Ovary (tissue), 3 donors: ENCODE results near the gene ALDH3B2.

Source experiments
- CTCF ChIP-seq, 3 donors: fragments of 450-650 bp in 2 of 3; fragments of 200-600 bp in 1 of 3; IDR thresholded peaks; one replicate each; pipeline versions ENCODE4 v1.5.1 to v1.8.0; 2016 to 2022; ENCODE audit warnings: antibody characterized with exemption in 3 of 3, mild to moderate bottlenecking in 1 of 3
- POLR2A ChIP-seq: fragments of 450-650 bp; IDR thresholded peaks from one replicate; pipeline ENCODE4 v1.6.1; 2017; ENCODE audit warnings: antibody characterized with exemption, mild to moderate bottlenecking, moderate library complexity
- donor health status: DM: no; HTN: no; CAD: no.

- TF ChIP-seq CTCF (IDR thresholded peaks at IDR 0.05), result no peak
- TF ChIP-seq POLR2A, result no peak
Observed at GRCh38 chr11:67634366-67635230, 39.8 kb downstream of the ALDH3B2 start.
